HEK293 (cell line): ENCODE data around the gene TMEM125.

Source experiments
- CTCF ChIA-PET: fragments of 350-600 bp; formaldehyde crosslinking; extraction: SDS; loops from one replicate; lab custom pipeline; 2021; ENCODE audit warnings: antibody characterized with exemption; lab: Yijun Ruan, JAX
- POLR2A ChIA-PET: fragments of 300-600 bp; formaldehyde crosslinking; extraction: SDS; loops from one replicate; lab custom pipeline; 2020; ENCODE audit warnings: antibody characterized with exemption, inconsistent platforms; lab: Yijun Ruan, JAX
- H3K27ac ChIP-seq: fragments of 200-500 bp; sonication (Bioruptor generic); 2 replicates; pipeline ENCODE4 v1.5.1; 2014; ENCODE audit warnings: low read depth, low read length, control low read depth, inconsistent platforms; ENCODE audit errors: extremely low read depth
- H3K36me3 ChIP-seq, 2 experiments: fragments of 200-500 bp in 1 of 2; sonication (Bioruptor generic) in 1 of 2; 1 replicate in 1 of 2; 2 replicates in 1 of 2; pipeline ENCODE4 v1.5.1; 2014 to 2017; ENCODE audit warnings: inconsistent platforms in 2 of 2, low read length in 2 of 2; ENCODE audit not compliant: control insufficient read depth in 2 of 2, insufficient read depth in 1 of 2
- H3K4me1 ChIP-seq: fragments of 200-500 bp; sonication (Bioruptor generic); 2 replicates; pipeline ENCODE4 v1.5.1; 2014; ENCODE audit warnings: mild to moderate bottlenecking, low read length, inconsistent platforms; ENCODE audit not compliant: control insufficient read depth, insufficient read depth
- H3K4me3 ChIP-seq: 2 replicates; pipeline ENCODE4 v1.5.1; 2011; ENCODE audit warnings: low read depth, mild to moderate bottlenecking, control low read depth, low read length, moderate library complexity
- H3K9me3 ChIP-seq: fragments of 200-500 bp; sonication (Bioruptor generic); 2 replicates; pipeline ENCODE4 v1.5.1; 2014; ENCODE audit warnings: low read depth, low read length, inconsistent platforms; ENCODE audit not compliant: control insufficient read depth, insufficient read depth
- ATF2 ChIP-seq: fragments of 450-650 bp; formaldehyde crosslinking; IDR thresholded peaks from 2 replicates; pipeline ENCODE4 v1.5.1; 2016; ENCODE audit warnings: missing biosample characterization, missing genetic modification characterization, low read depth
- HOXA7 ChIP-seq: sonication (generic); formaldehyde crosslinking; IDR thresholded peaks from 2 replicates; pipeline ENCODE4 v1.8.1; 2022; ENCODE audit warnings: missing genetic modification reagents, borderline replicate concordance
- KLF16 ChIP-seq: fragments of 450-650 bp; formaldehyde crosslinking; IDR thresholded peaks from 2 replicates; pipeline ENCODE4 v1.5.1; 2017; ENCODE audit warnings: missing biosample characterization, missing genetic modification characterization
- KLF7 ChIP-seq: fragments of 450-650 bp; formaldehyde crosslinking; IDR thresholded peaks from 2 replicates; pipeline ENCODE4 v1.5.1; 2016; ENCODE audit warnings: missing biosample characterization, missing genetic modification characterization, borderline replicate concordance
- PRDM1 ChIP-seq: fragments of 450-650 bp; formaldehyde crosslinking; IDR thresholded peaks from 2 replicates; pipeline ENCODE4; 2016; ENCODE audit warnings: missing biosample characterization, missing genetic modification characterization
- PRDM6 ChIP-seq: fragments of 450-650 bp; formaldehyde crosslinking; IDR thresholded peaks from 2 replicates; pipeline ENCODE4 v1.5.1; 2017; ENCODE audit warnings: missing biosample characterization, missing genetic modification characterization
- SP3 ChIP-seq: fragments of 450-650 bp; formaldehyde crosslinking; IDR thresholded peaks from 2 replicates; pipeline ENCODE4 v1.5.1; 2016; ENCODE audit warnings: missing biosample characterization, missing genetic modification characterization
- ZNF19 ChIP-seq: fragments of 450-650 bp; formaldehyde crosslinking; IDR thresholded peaks from 2 replicates; pipeline ENCODE4; 2016; ENCODE audit warnings: missing biosample characterization, missing genetic modification characterization, low read depth
- ZNF221 ChIP-seq: fragments of 450-650 bp; formaldehyde crosslinking; IDR thresholded peaks from 2 replicates; pipeline ENCODE4 v1.5.1; 2017; ENCODE audit warnings: missing biosample characterization, missing genetic modification characterization, borderline replicate concordance
- ZNF266 ChIP-seq: fragments of 450-650 bp; formaldehyde crosslinking; IDR thresholded peaks from 2 replicates; pipeline ENCODE4 v1.5.1; 2016; ENCODE audit warnings: missing biosample characterization, missing genetic modification characterization, low read depth
- ZNF292 ChIP-seq: fragments of 450-650 bp; formaldehyde crosslinking; IDR thresholded peaks from 2 replicates; pipeline ENCODE4 v1.5.1; 2016; ENCODE audit warnings: low read depth, missing biosample characterization, missing genetic modification characterization, borderline replicate concordance
- ZNF335 ChIP-seq: fragments of 450-650 bp; formaldehyde crosslinking; conservative IDR thresholded peaks from 2 replicates; pipeline ENCODE4 v1.5.1; 2016; ENCODE audit warnings: missing biosample characterization, missing genetic modification characterization
- ZNF341 ChIP-seq: fragments of 450-650 bp; formaldehyde crosslinking; IDR thresholded peaks from 2 replicates; pipeline ENCODE4; 2016; ENCODE audit warnings: low read depth, missing biosample characterization, missing genetic modification characterization
- ZNF510 ChIP-seq: fragments of 450-650 bp; formaldehyde crosslinking; IDR thresholded peaks from 2 replicates; pipeline ENCODE4 v1.5.1; 2018; ENCODE audit warnings: mild to moderate bottlenecking, missing genetic modification characterization, missing biosample characterization; ENCODE audit not compliant: insufficient replicate concordance
- ZNF530 ChIP-seq: fragments of 450-650 bp; formaldehyde crosslinking; IDR thresholded peaks from 2 replicates; pipeline ENCODE4 v1.5.1; 2016; ENCODE audit warnings: low read depth, missing biosample characterization, missing genetic modification characterization
- ZNF585B ChIP-seq: fragments of 450-650 bp; formaldehyde crosslinking; IDR thresholded peaks from 2 replicates; pipeline ENCODE4 v1.5.1; 2016; ENCODE audit warnings: missing biosample characterization, missing genetic modification characterization
- ZNF76 ChIP-seq: fragments of 450-650 bp; formaldehyde crosslinking; IDR thresholded peaks from 2 replicates; pipeline ENCODE4; 2016; ENCODE audit warnings: low read depth, missing biosample characterization, missing genetic modification characterization, borderline replicate concordance
- TF ChIP-seq, protein P1 (sequence below): fragments of 450-650 bp; formaldehyde crosslinking; IDR thresholded peaks from 2 replicates; pipeline ENCODE4 v1.5.1; 2016; ENCODE audit warnings: missing biosample characterization, missing genetic modification characterization
- TF ChIP-seq, protein P2 (sequence below): fragments of 450-650 bp; formaldehyde crosslinking; IDR thresholded peaks from 2 replicates; pipeline ENCODE4; 2016; ENCODE audit warnings: missing biosample characterization, missing genetic modification characterization
- TF ChIP-seq, protein P3 (sequence below): fragments of 450-650 bp; formaldehyde crosslinking; IDR thresholded peaks from 2 replicates; pipeline ENCODE4 v1.5.1; 2016; ENCODE audit warnings: missing biosample characterization, missing genetic modification characterization

Gene TMEM125

GRCh38 chr1:43256675-43257570 lies 12.9 kb upstream of the TMEM125 start:
- no peaks in the 10 kb centered on the region for H3K36me3 ChIP-seq
- CTCF ChIA-PET, result no interaction called here
- H3K4me3 ChIP-seq, result no peak overlapping the region
- no peaks in the 10 kb centered on the region for H3K4me1 ChIP-seq
- TF ChIP-seq ZNF19 (tag by site-specific recombination) (no peak), KLF7 (tag by site-specific recombination) (no peak), HOXA7 (CRISPR knock-in tag) (no peak), ZNF221 (tag by site-specific recombination) (no peak), PRDM1 (no peak), ZNF341 (no peak), ZNF292 (tag by site-specific recombination) (no peak), ZNF335 (tag by site-specific recombination) (no peak), ATF2 (tag by site-specific recombination) (no peak), ZNF585B (no peak), KLF16 (tag by site-specific recombination) (no peak), ZNF266 (tag by site-specific recombination) (no peak), ZNF510 (tag by site-specific recombination) (no peak), SP3 (tag by site-specific recombination) (no peak), ZNF530 (no peak), PRDM6 (tag by site-specific recombination) (no peak), ZNF76 (no peak)
- TF ChIP-seq, protein P1, sequence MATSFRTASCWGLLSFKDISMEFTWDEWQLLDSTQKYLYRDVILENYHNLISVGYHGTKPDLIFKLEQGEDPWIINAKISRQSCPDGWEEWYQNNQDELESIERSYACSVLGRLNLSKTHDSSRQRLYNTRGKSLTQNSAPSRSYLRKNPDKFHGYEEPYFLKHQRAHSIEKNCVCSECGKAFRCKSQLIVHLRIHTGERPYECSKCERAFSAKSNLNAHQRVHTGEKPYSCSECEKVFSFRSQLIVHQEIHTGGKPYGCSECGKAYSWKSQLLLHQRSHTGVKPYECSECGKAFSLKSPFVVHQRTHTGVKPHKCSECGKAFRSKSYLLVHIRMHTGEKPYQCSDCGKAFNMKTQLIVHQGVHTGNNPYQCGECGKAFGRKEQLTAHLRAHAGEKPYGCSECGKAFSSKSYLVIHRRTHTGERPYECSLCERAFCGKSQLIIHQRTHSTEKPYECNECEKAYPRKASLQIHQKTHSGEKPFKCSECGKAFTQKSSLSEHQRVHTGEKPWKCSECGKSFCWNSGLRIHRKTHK, result no peak
- TF ChIP-seq, protein P2, sequence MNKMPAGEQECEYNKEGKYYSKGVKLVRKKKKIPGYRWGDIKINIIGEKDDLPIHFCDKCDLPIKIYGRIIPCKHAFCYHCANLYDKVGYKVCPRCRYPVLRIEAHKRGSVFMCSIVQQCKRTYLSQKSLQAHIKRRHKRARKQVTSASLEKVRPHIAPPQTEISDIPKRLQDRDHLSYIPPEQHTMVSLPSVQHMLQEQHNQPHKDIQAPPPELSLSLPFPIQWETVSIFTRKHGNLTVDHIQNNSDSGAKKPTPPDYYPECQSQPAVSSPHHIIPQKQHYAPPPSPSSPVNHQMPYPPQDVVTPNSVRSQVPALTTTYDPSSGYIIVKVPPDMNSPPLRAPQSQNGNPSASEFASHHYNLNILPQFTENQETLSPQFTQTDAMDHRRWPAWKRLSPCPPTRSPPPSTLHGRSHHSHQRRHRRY, result no peak
- TF ChIP-seq, protein P3, sequence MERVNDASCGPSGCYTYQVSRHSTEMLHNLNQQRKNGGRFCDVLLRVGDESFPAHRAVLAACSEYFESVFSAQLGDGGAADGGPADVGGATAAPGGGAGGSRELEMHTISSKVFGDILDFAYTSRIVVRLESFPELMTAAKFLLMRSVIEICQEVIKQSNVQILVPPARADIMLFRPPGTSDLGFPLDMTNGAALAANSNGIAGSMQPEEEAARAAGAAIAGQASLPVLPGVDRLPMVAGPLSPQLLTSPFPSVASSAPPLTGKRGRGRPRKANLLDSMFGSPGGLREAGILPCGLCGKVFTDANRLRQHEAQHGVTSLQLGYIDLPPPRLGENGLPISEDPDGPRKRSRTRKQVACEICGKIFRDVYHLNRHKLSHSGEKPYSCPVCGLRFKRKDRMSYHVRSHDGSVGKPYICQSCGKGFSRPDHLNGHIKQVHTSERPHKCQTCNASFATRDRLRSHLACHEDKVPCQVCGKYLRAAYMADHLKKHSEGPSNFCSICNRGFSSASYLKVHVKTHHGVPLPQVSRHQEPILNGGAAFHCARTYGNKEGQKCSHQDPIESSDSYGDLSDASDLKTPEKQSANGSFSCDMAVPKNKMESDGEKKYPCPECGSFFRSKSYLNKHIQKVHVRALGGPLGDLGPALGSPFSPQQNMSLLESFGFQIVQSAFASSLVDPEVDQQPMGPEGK (tag by site-specific recombination), result no peak
- TF ChIP-seq, all 188 proteins: peak for 0
- Histone ChIP-seq H3K27ac (no peak overlapping the region), H3K9me3 (no peaks in the 10 kb centered on the region)
- POLR2A ChIA-PET, result no interaction called here
